Ishikawa (cell line): Measurements from ENCODE around the gene AZIN2.

Experiments
- CREB1 ChIP-seq: IDR thresholded peaks from 2 replicates; pipeline ENCODE4 v1.6.1; 2012; ENCODE audit warnings: low read depth
- EGR1 ChIP-seq: IDR thresholded peaks from 2 replicates; pipeline ENCODE4 v1.6.1; 2012
- EP300 ChIP-seq: IDR thresholded peaks from 2 replicates; pipeline ENCODE4 v1.6.1; 2012; ENCODE audit warnings: borderline replicate concordance
- FOXM1 ChIP-seq: IDR thresholded peaks from 2 replicates; pipeline ENCODE4 v1.6.1; 2012; ENCODE audit warnings: low read depth, borderline replicate concordance
- NFIC ChIP-seq: IDR thresholded peaks from 2 replicates; pipeline ENCODE4 v1.6.1; 2012
- RAD21 ChIP-seq: IDR thresholded peaks from 2 replicates; pipeline ENCODE4 v1.6.1; 2012; ENCODE audit warnings: low read depth
- TAF1 ChIP-seq: IDR thresholded peaks from 2 replicates; pipeline ENCODE4 v1.6.1; 2012; ENCODE audit warnings: low read depth, mild to moderate bottlenecking
- TEAD4 ChIP-seq: IDR thresholded peaks from 2 replicates; pipeline ENCODE4 v1.6.1; 2012
- YY1 ChIP-seq: IDR thresholded peaks from 2 replicates; pipeline ENCODE4 v1.6.1; 2012; ENCODE audit warnings: low read depth
- TF ChIP-seq, protein P1 (sequence below): IDR thresholded peaks from 2 replicates; pipeline ENCODE4 v1.6.1; 2012; ENCODE audit warnings: low read depth, mild to moderate bottlenecking
- TF ChIP-seq, protein P2 (sequence below): IDR thresholded peaks from 2 replicates; pipeline ENCODE4 v1.6.1; 2012

- TF ChIP-seq EP300: no peak
- TF ChIP-seq EGR1: no peak
- TF ChIP-seq, protein P1, sequence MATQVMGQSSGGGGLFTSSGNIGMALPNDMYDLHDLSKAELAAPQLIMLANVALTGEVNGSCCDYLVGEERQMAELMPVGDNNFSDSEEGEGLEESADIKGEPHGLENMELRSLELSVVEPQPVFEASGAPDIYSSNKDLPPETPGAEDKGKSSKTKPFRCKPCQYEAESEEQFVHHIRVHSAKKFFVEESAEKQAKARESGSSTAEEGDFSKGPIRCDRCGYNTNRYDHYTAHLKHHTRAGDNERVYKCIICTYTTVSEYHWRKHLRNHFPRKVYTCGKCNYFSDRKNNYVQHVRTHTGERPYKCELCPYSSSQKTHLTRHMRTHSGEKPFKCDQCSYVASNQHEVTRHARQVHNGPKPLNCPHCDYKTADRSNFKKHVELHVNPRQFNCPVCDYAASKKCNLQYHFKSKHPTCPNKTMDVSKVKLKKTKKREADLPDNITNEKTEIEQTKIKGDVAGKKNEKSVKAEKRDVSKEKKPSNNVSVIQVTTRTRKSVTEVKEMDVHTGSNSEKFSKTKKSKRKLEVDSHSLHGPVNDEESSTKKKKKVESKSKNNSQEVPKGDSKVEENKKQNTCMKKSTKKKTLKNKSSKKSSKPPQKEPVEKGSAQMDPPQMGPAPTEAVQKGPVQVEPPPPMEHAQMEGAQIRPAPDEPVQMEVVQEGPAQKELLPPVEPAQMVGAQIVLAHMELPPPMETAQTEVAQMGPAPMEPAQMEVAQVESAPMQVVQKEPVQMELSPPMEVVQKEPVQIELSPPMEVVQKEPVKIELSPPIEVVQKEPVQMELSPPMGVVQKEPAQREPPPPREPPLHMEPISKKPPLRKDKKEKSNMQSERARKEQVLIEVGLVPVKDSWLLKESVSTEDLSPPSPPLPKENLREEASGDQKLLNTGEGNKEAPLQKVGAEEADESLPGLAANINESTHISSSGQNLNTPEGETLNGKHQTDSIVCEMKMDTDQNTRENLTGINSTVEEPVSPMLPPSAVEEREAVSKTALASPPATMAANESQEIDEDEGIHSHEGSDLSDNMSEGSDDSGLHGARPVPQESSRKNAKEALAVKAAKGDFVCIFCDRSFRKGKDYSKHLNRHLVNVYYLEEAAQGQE: no peak
- no peak for TF ChIP-seq YY1
- no peak for TF ChIP-seq CREB1
- TF ChIP-seq, protein P2, sequence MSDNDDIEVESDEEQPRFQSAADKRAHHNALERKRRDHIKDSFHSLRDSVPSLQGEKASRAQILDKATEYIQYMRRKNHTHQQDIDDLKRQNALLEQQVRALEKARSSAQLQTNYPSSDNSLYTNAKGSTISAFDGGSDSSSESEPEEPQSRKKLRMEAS: no peak
- TF ChIP-seq NFIC: no peak
- TF ChIP-seq TAF1: no peak
- no peak for TF ChIP-seq RAD21
- no peak for TF ChIP-seq TEAD4
- TF ChIP-seq FOXM1: no peak
Observed at GRCh38 chr1:33123266-33123665, 42.3 kb downstream of the AZIN2 start.
